A549 (cell line): ENCODE measurements around the gene SKOR1.

Experiments used
- CEBPB ChIP-seq, 2 experiments: fragments of >200 bp in 1 of 2; sonication (Bioruptor Twin) in 1 of 2; formaldehyde crosslinking in 1 of 2; IDR thresholded peaks; 2 replicates each; pipeline ENCODE4 v1.6.1; 2012 to 2016
- GATA3 ChIP-seq: IDR thresholded peaks from 2 replicates; pipeline ENCODE4 v1.6.1; 2012; ENCODE audit warnings: borderline replicate concordance
- JUN ChIP-seq, 2 experiments: fragments of >200 bp; sonication (Bioruptor Twin); formaldehyde crosslinking; IDR thresholded peaks; 2 replicates in 1 of 2; 3 replicates in 1 of 2; pipeline ENCODE4 v1.6.1; 2016 to 2017
- MAFK ChIP-seq: fragments of 450-650 bp; IDR thresholded peaks from 2 replicates; pipeline ENCODE4 v1.6.1; 2014; ENCODE audit not compliant: partially characterized antibody

- no peak for TF ChIP-seq CEBPB (IDR thresholded peaks at IDR 0.05)
- no peak for TF ChIP-seq JUN (IDR thresholded peaks at IDR 0.05)
- no peak for TF ChIP-seq GATA3
- no peak for TF ChIP-seq MAFK
These were observed 4.6 kb downstream of the SKOR1 start for GRCh38 chr15:67829647-67830504.
